GM19372 (cell line): ENCODE data around the gene GID8.

Source experiments
- ATAC-seq: cut with Tn5 transposase; IDR thresholded peaks from one replicate; pipeline ENCODE4 v1.9.1; 2021; ENCODE audit warnings: mild to moderate bottlenecking, low read depth, moderate library complexity; ENCODE audit not compliant: unreplicated experiment

The GID8 gene

GRCh38 chr20:62967628-62968351, 29.8 kb downstream of the GID8 start:
- ATAC-seq, result no peak

- no peak for ATAC-seq
Observed at GRCh38 chr20:62968378-62969178, 30.6 kb downstream of the GID8 start.

- ATAC-seq, result no peak
Observed at GRCh38 chr20:62969179-62969760, 31.3 kb downstream of the GID8 start.

- no peak for ATAC-seq
Observed at GRCh38 chr20:62969939-62970306, 32.0 kb downstream of the GID8 start.

- no peak for ATAC-seq
Observed at GRCh38 chr20:62970307-62971210, 32.6 kb downstream of the GID8 start.

GRCh38 chr20:62971211-62971949, 33.4 kb downstream of the GID8 start:
- no peak for ATAC-seq

GRCh38 chr20:62971950-62972844, 34.2 kb downstream of the GID8 start:
- ATAC-seq, result no peak

- ATAC-seq, result no peak
Observed at GRCh38 chr20:62972845-62973745, 35.1 kb downstream of the GID8 start.

- ATAC-seq, result no peak
Observed at GRCh38 chr20:62975251-62975760, 37.4 kb downstream of the GID8 start.

GRCh38 chr20:62975812-62976508, 38.0 kb downstream of the GID8 start:
- no peak for ATAC-seq

GRCh38 chr20:62976886-62977285, 38.9 kb downstream of the GID8 start:
- no peak for ATAC-seq

- ATAC-seq, result peak; percentile 62
Observed at GRCh38 chr20:62977613-62978560, 39.9 kb downstream of the GID8 start.

- no peak for ATAC-seq
Observed at GRCh38 chr20:62978561-62978943, 40.6 kb downstream of the GID8 start.

GRCh38 chr20:62979310-62979709, 41.4 kb downstream of the GID8 start:
- ATAC-seq, result no peak

- no peak for ATAC-seq
Observed at GRCh38 chr20:62979876-62980373, 42.0 kb downstream of the GID8 start.
